Right lobe of liver (tissue), 6 donors: ENCODE results near the gene ENTR1. TPM values are rescaled to one million over a fixed set of nuclear protein-coding genes. Genes with fewer than 3 reads are reported as not detected.

ENCODE experiments used
- ATAC-seq, 4 donors: fragments of 200-7000 bp; cut with Tn5 transposase; one replicate each; pipeline ENCODE4 v1.9.1; 2020; ENCODE audit warnings: mild to moderate bottlenecking in 4 of 4, moderate library complexity in 4 of 4
- DNase-seq, 3 donors: peaks; one replicate each; pipeline ENCODE4 v3.0.0-alpha.2; 2020
- H3K27ac ChIP-seq, 3 donors: fragments of 200-600 bp; one replicate each; pipeline ENCODE4 v1.8.0; 2022
- H3K27me3 ChIP-seq, 2 donors: fragments of 200-600 bp; one replicate each; pipeline ENCODE4 v1.8.0; 2022
- H3K36me3 ChIP-seq, 4 donors: fragments of 200-600 bp; sonication (generic) in 1 of 4; one replicate each; pipeline versions ENCODE4 v1.5.1 to v1.8.0; 2017 to 2022; ENCODE audit warnings: control low read depth in 1 of 4
- H3K4me1 ChIP-seq, 4 donors: fragments of 200-600 bp; sonication (generic) in 1 of 4; one replicate each; pipeline versions ENCODE4 v1.5.1 to v1.8.0; 2017 to 2022; ENCODE audit warnings: control low read depth in 1 of 4
- H3K4me3 ChIP-seq, 3 donors: fragments of 200-600 bp; one replicate each; pipeline ENCODE4 v1.8.0; 2022
- H3K9me3 ChIP-seq, 4 donors: fragments of 200-600 bp; sonication (generic) in 1 of 4; one replicate each; pipeline versions ENCODE4 v1.5.1 to v1.8.0; 2017 to 2022; ENCODE audit warnings: control low read depth in 1 of 4
- CTCF ChIP-seq, 4 donors: fragments of 200-600 bp in 3 of 4; fragments of 450-650 bp in 1 of 4; IDR thresholded peaks; one replicate each; pipeline versions ENCODE4 v1.5.1 to v1.8.0; 2016 to 2022; ENCODE audit warnings: antibody characterized with exemption in 4 of 4, mild to moderate bottlenecking in 2 of 4
- POLR2A ChIP-seq: fragments of 450-650 bp; IDR thresholded peaks from one replicate; pipeline ENCODE4 v1.6.1; 2017; ENCODE audit warnings: antibody characterized with exemption, mild to moderate bottlenecking
- WGBS: methylation state at CpG from one replicate; pipeline ENCODE4 v1.1.6; 2018; ENCODE audit warnings: low coverage, low lambda C conversion rate; ENCODE audit not compliant: insufficient coverage; ENCODE audit errors: missing lambda C conversion rate; 5-methylcytosine and 5-hydroxymethylcytosine counted together
- intact Hi-C, 2 donors: fragments of 100-400 bp; cut with DNase I; formaldehyde crosslinking; loops; one replicate each; pipeline versions ENCODE4 v1.11.2 to v1.14.1; 2022
- total RNA-seq, 6 experiments: library from RNA; depleted of rRNA in 2 of 6; stranded (reverse); fragments of >200 nt in 2 of 6; fragmentation: NEBNext Ultra II Directional in 3 of 6; extraction: Animal tissue kit (Norgen Biotek cat#: 25700) in 3 of 6; gene quantifications; one replicate each; pipeline versions ENCODE4 v1.1.0 to v1.2.4, GENCODE V29; 2016 to 2023
- donor health status: DM: no; HTN: yes; CAD: no.
- donor health status: DM: no; HTN: no; CAD: no.
- donor health status: DM: no; HTN: no; CAD: no.
- donor health status: DM: no; HTN: yes; CAD: no.
- donor health status: DM: no; HTN: yes; CAD: no.

The ENTR1 gene
- total RNA-seq, 6 experiments from 2014 or later, result 27.9 to 53.5 (median 35.4) TPM

GRCh38 chr9:136437839-136438547 is 27.6 kb upstream of the ENTR1 start:
- WGBS, result 61% methylated on average over 26 of the region's 37 CpGs
- H3K36me3 ChIP-seq, result peaks cover 0 to 8% (median 6%) of the 10 kb centered on the region in 4 donors
- H3K4me3 ChIP-seq, result peak overlapping the region; percentile 72 to 79 (median 78)
- DNase-seq (no peak), ATAC-seq (no peak)
- no peaks in the 10 kb centered on the region for H3K27me3 ChIP-seq
- H3K27ac ChIP-seq, result peak overlapping the region in 2 of 3 donors; percentile 29 to 86
- intact Hi-C loops, result no loop called here
- no peaks in the 10 kb centered on the region for H3K9me3 ChIP-seq
- H3K4me1 ChIP-seq, result peaks cover 0 to 54% (median 20%) of the 10 kb centered on the region in 4 donors
- TF ChIP-seq POLR2A (no peak), CTCF (IDR thresholded peaks at IDR 0.05) (no peak)

GRCh38 chr9:136437430-136437829 is 27.0 kb upstream of the ENTR1 start:
- Histone ChIP-seq H3K4me3 (peak overlapping the region in 1 of 3 donors; percentile 1), H3K27me3 (no peaks in the 10 kb centered on the region), H3K9me3 (no peaks in the 10 kb centered on the region), H3K4me1 (peaks cover 0 to 48% (median 17%) of the 10 kb centered on the region in 4 donors), H3K27ac (peak overlapping the region in 2 of 3 donors; percentile 29 to 40), H3K36me3 (peaks cover 0 to 8% (median 4%) of the 10 kb centered on the region in 4 donors)
- peak; percentile 38 to 53 (median 42) for ATAC-seq
- TF ChIP-seq POLR2A, result peak; percentile 42
- TF ChIP-seq CTCF (IDR thresholded peaks at IDR 0.05), result no peak
- intact Hi-C loops, result no loop called here
- DNase-seq, result peak in 2 of 3 donors; percentile 58 to 82
- WGBS, result 31% methylated on average over 3 of the region's 8 CpGs

GRCh38 chr9:136436055-136436634 is 25.7 kb upstream of the ENTR1 start:
- Histone ChIP-seq H3K9me3 (no peaks in the 10 kb centered on the region), H3K4me1 (peaks cover 0 to 35% (median 11%) of the 10 kb centered on the region in 4 donors), H3K27ac (no peak overlapping the region), H3K27me3 (no peaks in the 10 kb centered on the region), H3K4me3 (no peak overlapping the region), H3K36me3 (peaks cover 0 to 7% (median 4%) of the 10 kb centered on the region in 4 donors)
- TF ChIP-seq CTCF (IDR thresholded peaks at IDR 0.05), result no peak
- no peak for TF ChIP-seq POLR2A
- no peak for ATAC-seq
- WGBS, result 87% methylated on average over 10 of the region's 25 CpGs
- intact Hi-C loops, result no loop called here
- DNase-seq, result no peak

GRCh38 chr9:136434580-136435169 is 24.3 kb upstream of the ENTR1 start:
- no peak overlapping the region for H3K27ac ChIP-seq
- no peaks in the 10 kb centered on the region for H3K27me3 ChIP-seq
- intact Hi-C loops, result no loop called here
- no peak for ATAC-seq
- no peak overlapping the region for H3K4me3 ChIP-seq
- H3K9me3 ChIP-seq, result no peaks in the 10 kb centered on the region
- TF ChIP-seq CTCF (IDR thresholded peaks at IDR 0.05), result no peak
- TF ChIP-seq POLR2A, result no peak
- DNase-seq, result no peak
- H3K36me3 ChIP-seq, result peaks cover 0 to 9% (median 3%) of the 10 kb centered on the region in 4 donors
- H3K4me1 ChIP-seq, result peaks cover 0 to 21% (median 5%) of the 10 kb centered on the region in 4 donors
- 82% methylated on average over 5 of the region's 17 CpGs for WGBS
